GM23248 (cell line): Measurements from ENCODE around the gene AKAP3. TPM values are rescaled to one million over a fixed set of nuclear protein-coding genes. Genes with fewer than 3 reads are reported as not detected.
A peak's percentile ranks its signal among the peaks of the same experiment; 100 is the strongest.

Experiments
- DNase-seq: peaks from one replicate; pipeline ENCODE4 v3.0.0-alpha.2; 2015
- H2AFZ ChIP-seq: fragments of 200-600 bp; sonication (generic); 2 replicates; pipeline ENCODE4 v1.6.1; 2016; ENCODE audit warnings: antibody characterized with exemption
- H3F3A ChIP-seq: fragments of 200-600 bp; sonication (generic); 2 replicates; pipeline ENCODE4 v1.6.1; 2016; ENCODE audit warnings: mild to moderate bottlenecking, antibody characterized with exemption, mixed run types; ENCODE audit not compliant: insufficient read depth
- H3K27ac ChIP-seq: fragments of 200-600 bp; sonication (generic); 2 replicates; pipeline ENCODE4 v1.5.1; 2016; ENCODE audit warnings: mild to moderate bottlenecking
- H3K27me3 ChIP-seq: fragments of 200-600 bp; sonication (generic); replicated peaks from 2 replicates; pipeline ENCODE4 v1.6.1; 2016; ENCODE audit warnings: mild to moderate bottlenecking; ENCODE audit not compliant: insufficient read depth
- H3K36me3 ChIP-seq: fragments of 200-600 bp; sonication (generic); 2 replicates; pipeline ENCODE4 v1.6.1; 2016; ENCODE audit warnings: low read depth, mild to moderate bottlenecking
- H3K4me1 ChIP-seq: fragments of 200-600 bp; sonication (generic); 2 replicates; pipeline ENCODE4 v1.6.1; 2016; ENCODE audit warnings: mild to moderate bottlenecking; ENCODE audit not compliant: insufficient read depth
- H3K4me2 ChIP-seq: fragments of 200-600 bp; sonication (generic); one replicate; pipeline ENCODE4 v1.6.1; 2016; ENCODE audit warnings: mild to moderate bottlenecking; ENCODE audit not compliant: unreplicated experiment
- H3K4me3 ChIP-seq: fragments of 200-600 bp; sonication (generic); 2 replicates; pipeline ENCODE4 v1.5.1; 2016; ENCODE audit warnings: mild to moderate bottlenecking
- H3K79me2 ChIP-seq: fragments of 200-600 bp; sonication (generic); 2 replicates; pipeline ENCODE4 v1.6.1; 2016; ENCODE audit warnings: mild to moderate bottlenecking; ENCODE audit not compliant: insufficient read depth
- H3K9ac ChIP-seq: fragments of 200-600 bp; sonication (generic); 2 replicates; pipeline ENCODE4 v1.6.1; 2016; ENCODE audit warnings: mild to moderate bottlenecking
- H3K9me2 ChIP-seq: fragments of 200-600 bp; sonication (generic); 2 replicates; pipeline ENCODE4 v1.6.1; 2016; ENCODE audit warnings: mixed run types, mild to moderate bottlenecking, moderate library complexity; ENCODE audit not compliant: insufficient read depth
- H3K9me3 ChIP-seq: fragments of 200-600 bp; sonication (generic); one replicate; pipeline ENCODE4 v1.6.1; 2017; ENCODE audit warnings: low read depth
- H4K20me1 ChIP-seq: fragments of 200-600 bp; sonication (generic); 2 replicates; pipeline ENCODE4 v1.6.0; 2016; ENCODE audit not compliant: insufficient read depth
- EZH2 ChIP-seq: fragments of 200-600 bp; sonication (generic); IDR thresholded peaks from 2 replicates; pipeline ENCODE4 v1.6.1; 2018; ENCODE audit warnings: antibody characterized with exemption, mild to moderate bottlenecking; ENCODE audit not compliant: insufficient read depth, poor library complexity, severe bottlenecking
- EZH2phosphoT487 ChIP-seq: fragments of 200-600 bp; sonication (generic); IDR thresholded peaks from 2 replicates; pipeline ENCODE4 v1.6.1; 2018; ENCODE audit warnings: antibody characterized with exemption, moderate library complexity, mild to moderate bottlenecking, low read depth; ENCODE audit not compliant: insufficient read depth
- WGBS, 2 experiments: methylation state at CpG; one replicate each; pipeline ENCODE4 v1.1.6; 2015 to 2017; ENCODE audit warnings: low lambda C conversion rate in 2 of 2, low coverage in 1 of 2; ENCODE audit errors: missing lambda C conversion rate in 2 of 2; 5-methylcytosine and 5-hydroxymethylcytosine counted together
- in situ Hi-C: fragments of 300-500 bp; cut with MboI; formaldehyde crosslinking; loops from 2 replicates; pipeline ENCODE4 v1.15.0; 2020
- polyA plus RNA-seq: library from polyadenylated mRNA; unstranded; fragments of >200 nt; fragmentation: Nextera tagmentation; extraction: Ambion mirVana; gene quantifications from 2 replicates; pipeline ENCODE4 v1.2.1, GENCODE V29; 2016
- total RNA-seq: library from RNA; depleted of rRNA; stranded (reverse); fragments of >200 nt; shearing (Covaris generic); gene quantifications from 2 replicates; pipeline ENCODE4 v1.2.3, GENCODE V29; 2014

Gene AKAP3
- total and polyA plus RNA-seq, 2 experiments from 2014 or later: 0.22 to 0.36 TPM

DNA sequence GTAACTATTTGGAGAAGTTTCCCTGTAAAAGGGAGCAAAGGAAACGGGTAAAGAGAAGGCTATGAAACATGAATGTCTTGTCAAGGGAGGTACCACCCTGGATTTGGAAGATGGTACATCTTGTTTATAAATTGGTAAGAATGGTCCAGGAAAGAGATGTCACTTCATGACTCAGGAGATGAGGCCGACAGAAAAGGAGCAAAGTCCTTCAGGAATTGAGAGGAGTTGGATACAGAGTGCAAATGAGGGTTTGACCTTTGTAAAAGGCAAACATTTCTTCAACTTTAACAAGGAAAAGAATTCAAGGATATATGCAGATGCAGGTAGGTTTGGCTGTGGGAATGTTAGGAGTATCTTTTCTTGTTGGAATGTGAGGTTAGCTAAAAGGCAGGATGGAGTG lies 30.9 kb upstream of the AKAP3 start:
- WGBS, 2 experiments: 68 to 71% methylated on average over 2 of the region's 2 CpGs
- no peak overlapping the region for H2AFZ ChIP-seq
- in situ Hi-C loops: no loop called here

DNA sequence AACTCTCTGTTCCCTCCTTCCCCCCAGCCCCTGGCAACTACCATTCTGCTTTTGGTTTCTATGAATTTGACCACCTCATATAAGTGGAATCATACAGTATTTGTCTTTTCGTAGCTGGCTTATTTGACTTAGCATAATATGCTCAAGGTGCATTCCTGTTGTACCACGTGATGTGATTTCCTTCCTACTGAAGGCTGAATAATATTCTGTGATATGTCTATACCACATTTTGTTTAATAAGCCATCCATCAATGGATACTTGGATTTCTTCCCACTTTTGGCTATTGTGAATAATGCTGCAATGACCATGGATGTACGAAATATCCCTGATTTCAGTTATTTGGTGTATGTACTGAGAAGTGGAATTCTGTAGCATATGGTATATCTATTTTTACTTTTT lies 16.4 kb upstream of the AKAP3 start:
- H3K27ac ChIP-seq: no peak overlapping the region
- H3K9me3 ChIP-seq: no peaks in the 10 kb centered on the region
- H3K9me2 ChIP-seq: no peaks in the 10 kb centered on the region
- H3K79me2 ChIP-seq: peaks cover 14% of the 10 kb centered on the region; the same call in 1 of the 2 replicates
- no peak for DNase-seq
- 99 to 100% methylated on average over 3 of the region's 3 CpGs for WGBS, 2 experiments
- peaks cover 21% of the 10 kb centered on the region for H3F3A ChIP-seq
- no peak overlapping the region for H3K4me3 ChIP-seq
- TF ChIP-seq EZH2phosphoT487 (no peak), EZH2 (no peak)
- H3K4me2 ChIP-seq: no peak overlapping the region
- no peaks in the 10 kb centered on the region for H4K20me1 ChIP-seq
- no peak overlapping the region for H3K9ac ChIP-seq
- peaks cover 55% of the 10 kb centered on the region for H3K36me3 ChIP-seq
- in situ Hi-C loops: no loop called here
- no peak overlapping the region for H2AFZ ChIP-seq
- H3K4me1 ChIP-seq: peaks cover 17% of the 10 kb centered on the region
- H3K27me3 ChIP-seq: no peaks in the 10 kb centered on the region

More for the DNA sequence above, 30.9 kb upstream of the AKAP3 start:
- Histone ChIP-seq H3K9me3 (no peaks in the 10 kb centered on the region), H3K27ac (no peak overlapping the region), H3F3A (no peaks in the 10 kb centered on the region), H3K79me2 (no peaks in the 10 kb centered on the region), H3K27me3 (no peaks in the 10 kb centered on the region), H3K4me1 (no peaks in the 10 kb centered on the region), H3K4me3 (no peak overlapping the region), H4K20me1 (no peaks in the 10 kb centered on the region), H3K9ac (no peak overlapping the region), H3K36me3 (peaks cover 10% of the 10 kb centered on the region; the same call in 1 of the 2 replicates), H3K9me2 (no peaks in the 10 kb centered on the region), H3K4me2 (no peak overlapping the region)
- no peak for TF ChIP-seq EZH2phosphoT487
- no peak for TF ChIP-seq EZH2
- DNase-seq: no peak

- Histone ChIP-seq H3K4me3 (peak overlapping the region; percentile 4; the same call in 1 of the 2 replicates), H3K9ac (peak overlapping the region; percentile 65), H4K20me1 (no peaks in the 10 kb centered on the region), H2AFZ (peak overlapping the region; percentile 72), H3F3A (peaks cover 21% of the 10 kb centered on the region), H3K9me2 (no peaks in the 10 kb centered on the region), H3K36me3 (peaks cover 55% of the 10 kb centered on the region), H3K27ac (peak overlapping the region; percentile 83), H3K79me2 (peaks cover 14% of the 10 kb centered on the region; the same call in 1 of the 2 replicates), H3K4me1 (peaks cover 17% of the 10 kb centered on the region), H3K4me2 (peak overlapping the region; percentile 33), H3K9me3 (no peaks in the 10 kb centered on the region), H3K27me3 (no peaks in the 10 kb centered on the region)
- WGBS, 2 experiments: 47 to 48% methylated on average over 3 of the region's 3 CpGs
- peak; percentile 93 for DNase-seq
- TF ChIP-seq EZH2phosphoT487 (no peak), EZH2 (no peak)
- in situ Hi-C loops: no loop called here
Measured at GRCh38 chr12:4663971-4664505, 15.2 kb upstream of the AKAP3 start.

- no peak for TF ChIP-seq EZH2
- TF ChIP-seq EZH2phosphoT487: no peak
- no peaks in the 10 kb centered on the region for H3K9me3 ChIP-seq
- peaks cover 57% of the 10 kb centered on the region for H3K79me2 ChIP-seq
- peaks cover 8% of the 10 kb centered on the region for H3K4me1 ChIP-seq
- H3F3A ChIP-seq: no peaks in the 10 kb centered on the region
- in situ Hi-C loops: no loop called here
- no peaks in the 10 kb centered on the region for H3K9me2 ChIP-seq
- no peak for DNase-seq
- H3K4me2 ChIP-seq: no peak overlapping the region
- H3K27ac ChIP-seq: no peak overlapping the region
- no peak overlapping the region for H2AFZ ChIP-seq
- H3K27me3 ChIP-seq: no peaks in the 10 kb centered on the region
- 78 to 82% methylated on average over 2 of the region's 2 CpGs for WGBS, 2 experiments
- no peak overlapping the region for H3K4me3 ChIP-seq
- H3K36me3 ChIP-seq: peaks cover 27% of the 10 kb centered on the region; the same call in 1 of the 2 replicates
- no peak overlapping the region for H3K9ac ChIP-seq
- H4K20me1 ChIP-seq: no peaks in the 10 kb centered on the region
Measured at GRCh38 chr12:4653691-4654090, 4.8 kb upstream of the AKAP3 start.

GRCh38 chr12:4653257-4653656 lies 4.4 kb upstream of the AKAP3 start:
- no peak overlapping the region for H3K4me3 ChIP-seq
- H3K79me2 ChIP-seq: peaks cover 57% of the 10 kb centered on the region
- no peaks in the 10 kb centered on the region for H3F3A ChIP-seq
- H3K9me2 ChIP-seq: no peaks in the 10 kb centered on the region
- TF ChIP-seq EZH2phosphoT487: no peak
- TF ChIP-seq EZH2: no peak
- H3K4me1 ChIP-seq: peaks cover 8% of the 10 kb centered on the region
- H3K9ac ChIP-seq: no peak overlapping the region
- no peak overlapping the region for H3K27ac ChIP-seq
- no peak overlapping the region for H3K4me2 ChIP-seq
- no peak overlapping the region for H2AFZ ChIP-seq
- peaks cover 25% of the 10 kb centered on the region; the same call in 1 of the 2 replicates for H3K36me3 ChIP-seq
- H4K20me1 ChIP-seq: no peaks in the 10 kb centered on the region
- H3K9me3 ChIP-seq: no peaks in the 10 kb centered on the region
- H3K27me3 ChIP-seq: no peaks in the 10 kb centered on the region
- no peak for DNase-seq
- in situ Hi-C loops: no loop called here
